HG02642 (cell line): ENCODE data around the gene TBXA2R.
A peak's percentile ranks its signal among the peaks of the same experiment; 100 is the strongest.

Experiments
- ATAC-seq: cut with Tn5 transposase; IDR thresholded peaks from one replicate; pipeline ENCODE4 v1.9.1; 2021; ENCODE audit warnings: mild to moderate bottlenecking; ENCODE audit not compliant: unreplicated experiment, poor library complexity

Gene TBXA2R

GRCh38 chr19:3620817-3621547 lies 14.3 kb upstream of the TBXA2R start:
- no peak for ATAC-seq

- ATAC-seq: no peak
Observed at GRCh38 chr19:3620145-3620816, 13.6 kb upstream of the TBXA2R start.

GRCh38 chr19:3619631-3620012 lies 12.9 kb upstream of the TBXA2R start:
- ATAC-seq: no peak

GRCh38 chr19:3618811-3619630 lies 12.3 kb upstream of the TBXA2R start:
- ATAC-seq: no peak

- ATAC-seq: peak; percentile 42
Observed at GRCh38 chr19:3618144-3618810, 11.6 kb upstream of the TBXA2R start.

GRCh38 chr19:3617463-3617862 lies 10.8 kb upstream of the TBXA2R start:
- ATAC-seq: no peak

GRCh38 chr19:3615524-3616135 lies 9.0 kb upstream of the TBXA2R start:
- ATAC-seq: no peak

- ATAC-seq: no peak
Observed at GRCh38 chr19:3614858-3615505, 8.3 kb upstream of the TBXA2R start.

- no peak for ATAC-seq
Observed at GRCh38 chr19:3613818-3614661, 7.4 kb upstream of the TBXA2R start.

- no peak for ATAC-seq
Observed at GRCh38 chr19:3612901-3613741, 6.4 kb upstream of the TBXA2R start.

GRCh38 chr19:3612330-3612729 lies 5.7 kb upstream of the TBXA2R start:
- no peak for ATAC-seq

- no peak for ATAC-seq
Observed at GRCh38 chr19:3611841-3612240, 5.2 kb upstream of the TBXA2R start.

- ATAC-seq: no peak
Observed at GRCh38 chr19:3610745-3611717, 4.4 kb upstream of the TBXA2R start.

GRCh38 chr19:3609779-3610719 lies 3.4 kb upstream of the TBXA2R start:
- ATAC-seq: no peak

GRCh38 chr19:3608750-3609322 lies 2.2 kb upstream of the TBXA2R start:
- ATAC-seq: no peak
